Measurements from ENCODE around the gene DUXB.

GRCh38 chr16:75679366-75679765 is 21.9 kb downstream of the DUXB start:
- TF ChIP-seq CTCF (optimal IDR thresholded peaks at IDR 0.05 in 1 of 3, IDR thresholded peaks at IDR 0.05 in 1 of 3, conservative IDR thresholded peaks at IDR 0.05 in 1 of 3; ENCODE audit: extremely low read depth in 1 of 3, insufficient read depth in 2 of 3, low read length in 3 of 3) (no peak), EZH2 (IDR thresholded peaks at IDR 0.05; ENCODE audit: low read length) (no peak)
